ENCODE results near the gene GALNT18.
"Not testable (repeated sequence)": the region's sequence is repeated elsewhere in the genome, so short reads cannot be mapped to it uniquely, and the experiment has no call there.

The GALNT18 gene

DNA sequence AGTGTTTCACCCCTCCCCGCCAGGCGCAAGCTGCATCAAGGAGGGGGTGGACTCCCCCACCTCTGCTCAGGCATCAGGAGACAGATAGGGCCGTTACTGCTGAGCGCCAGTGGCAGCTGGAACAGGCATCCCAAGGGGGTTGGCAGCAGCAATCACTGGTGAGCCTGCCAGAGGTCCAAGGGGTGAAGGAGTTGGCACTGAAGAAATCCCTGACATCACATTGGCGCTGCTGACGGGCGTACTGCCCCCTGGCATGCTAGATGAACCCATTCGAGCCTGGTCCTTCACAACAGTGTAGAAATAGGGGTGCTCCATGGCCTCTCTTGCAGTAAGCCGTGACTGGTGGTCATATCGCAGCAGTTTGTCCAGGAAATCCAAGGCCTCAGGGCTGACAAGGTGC is 270.0 kb downstream of the GALNT18 start:
- not testable (repeated sequence) for H3K9me3 ChIP-seq (ENCODE audit: control insufficient read depth, low read length); H3K27ac ChIP-seq (ENCODE audit: low read depth, low read length, severe bottlenecking); H3K36me3 ChIP-seq (ENCODE audit: control insufficient read depth, insufficient read depth, low read length); H3K4me3 ChIP-seq (ENCODE audit: extremely low read depth, insufficient read depth, low read length, poor library complexity, severe bottlenecking)
- H3K4me1 ChIP-seq (ENCODE audit: control insufficient read depth, insufficient read depth, low read length, poor library complexity, severe bottlenecking): peaks cover 11% of the 10 kb centered on the region
- WGBS, 2 experiments (ENCODE audit: insufficient coverage in 2 of 2): 78 to 81% methylated on average over 5 to 6 of the region's 10 CpGs

GRCh38 chr11:11351042-11351586 is 270.7 kb downstream of the GALNT18 start:
- 95 to 97% methylated on average over 3 to 4 of the region's 4 CpGs for WGBS, 2 experiments (ENCODE audit: insufficient coverage in 2 of 2)
- Histone ChIP-seq H3K9me3 (ENCODE audit: control insufficient read depth, low read length) (no peaks in the 10 kb centered on the region), H3K4me1 (ENCODE audit: control insufficient read depth, insufficient read depth, low read length, poor library complexity, severe bottlenecking) (peaks cover 11% of the 10 kb centered on the region), H3K4me3 (ENCODE audit: extremely low read depth, insufficient read depth, low read length, poor library complexity, severe bottlenecking) (no peak overlapping the region), H3K36me3 (ENCODE audit: control insufficient read depth, insufficient read depth, low read length) (no peaks in the 10 kb centered on the region), H3K27ac (ENCODE audit: low read depth, low read length, severe bottlenecking) (no peak overlapping the region)

DNA sequence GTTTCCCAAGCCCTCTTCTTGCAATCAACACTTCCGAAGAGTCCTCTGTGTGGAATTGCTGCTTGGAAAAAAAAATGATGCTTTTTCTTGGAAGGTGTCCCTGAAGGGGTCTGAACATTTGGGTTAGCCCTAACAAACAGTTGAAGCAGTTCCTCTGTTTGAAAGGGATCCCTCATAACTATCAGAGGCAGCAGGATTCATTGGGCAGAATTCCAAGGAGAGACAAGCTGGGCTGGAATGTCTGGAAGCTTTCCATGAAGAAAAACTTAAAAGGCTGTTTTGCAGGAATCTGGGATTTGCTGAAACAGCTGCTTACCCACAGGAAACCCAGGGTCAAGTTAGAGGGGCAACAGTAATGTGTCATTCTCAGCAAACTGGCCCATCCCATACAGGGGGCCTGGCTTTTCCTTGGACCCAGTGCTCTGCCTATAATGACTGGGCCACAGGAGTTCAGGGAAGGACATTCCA is 271.9 kb downstream of the GALNT18 start:
- Histone ChIP-seq H3K9me3 (ENCODE audit: control insufficient read depth, low read length) (no peaks in the 10 kb centered on the region), H3K27ac (ENCODE audit: low read depth, low read length, severe bottlenecking) (no peak overlapping the region)
- WGBS, 2 experiments (ENCODE audit: insufficient coverage in 2 of 2): 80% methylated on average over 1 of the region's 1 CpG; no CpG with 5 or more reads in 1 of the 2 experiments

DNA sequence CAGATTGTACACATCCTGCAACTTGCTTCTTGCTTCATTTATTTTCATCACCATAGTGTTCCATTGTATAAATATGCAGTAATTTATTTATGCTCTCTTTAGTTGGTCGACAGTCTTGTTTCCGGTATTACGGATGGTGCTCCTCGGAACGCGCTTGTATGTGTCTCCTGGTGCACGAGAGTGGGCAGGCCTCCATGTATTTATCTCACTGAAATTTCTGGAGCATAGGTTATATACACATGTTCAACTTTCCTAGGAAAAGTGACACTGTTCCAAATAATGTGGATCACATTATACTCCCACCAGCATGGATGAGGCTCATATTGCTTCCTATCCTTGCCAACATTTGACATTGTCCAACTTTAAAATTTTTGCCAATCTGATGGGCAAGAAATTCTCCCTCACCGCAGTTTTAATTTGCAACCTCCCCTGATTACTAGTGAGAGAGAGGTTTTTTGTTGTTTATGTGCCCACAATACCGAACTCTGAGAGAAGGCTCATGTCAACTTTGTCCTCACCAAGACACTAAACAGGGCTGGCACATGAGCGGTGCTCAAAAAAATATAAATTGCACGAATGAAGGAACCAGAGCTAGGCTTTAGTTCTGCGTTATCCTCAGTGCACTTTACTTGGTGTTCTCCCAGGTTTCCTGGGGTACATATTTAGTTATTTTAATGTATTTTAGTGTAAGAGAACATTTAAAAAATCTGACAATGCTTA is 272.5 kb downstream of the GALNT18 start:
- H3K36me3 ChIP-seq (ENCODE audit: control insufficient read depth, insufficient read depth, low read length): no peaks in the 10 kb centered on the region
- WGBS, 2 experiments (ENCODE audit: insufficient coverage in 2 of 2): 72 to 100% methylated on average over 2 to 5 of the region's 12 CpGs
- H3K4me1 ChIP-seq (ENCODE audit: control insufficient read depth, insufficient read depth, low read length, poor library complexity, severe bottlenecking): peaks cover 11% of the 10 kb centered on the region
- H3K27ac ChIP-seq (ENCODE audit: low read depth, low read length, severe bottlenecking): no peak overlapping the region
- no peaks in the 10 kb centered on the region for H3K9me3 ChIP-seq (ENCODE audit: control insufficient read depth, low read length)
- no peak overlapping the region for H3K4me3 ChIP-seq (ENCODE audit: extremely low read depth, insufficient read depth, low read length, poor library complexity, severe bottlenecking)

More for the DNA sequence above, 271.9 kb downstream of the GALNT18 start:
- Histone ChIP-seq H3K36me3 (ENCODE audit: control insufficient read depth, insufficient read depth, low read length) (no peaks in the 10 kb centered on the region), H3K4me1 (ENCODE audit: control insufficient read depth, insufficient read depth, low read length, poor library complexity, severe bottlenecking) (peaks cover 11% of the 10 kb centered on the region), H3K4me3 (ENCODE audit: extremely low read depth, insufficient read depth, low read length, poor library complexity, severe bottlenecking) (no peak overlapping the region)

DNA sequence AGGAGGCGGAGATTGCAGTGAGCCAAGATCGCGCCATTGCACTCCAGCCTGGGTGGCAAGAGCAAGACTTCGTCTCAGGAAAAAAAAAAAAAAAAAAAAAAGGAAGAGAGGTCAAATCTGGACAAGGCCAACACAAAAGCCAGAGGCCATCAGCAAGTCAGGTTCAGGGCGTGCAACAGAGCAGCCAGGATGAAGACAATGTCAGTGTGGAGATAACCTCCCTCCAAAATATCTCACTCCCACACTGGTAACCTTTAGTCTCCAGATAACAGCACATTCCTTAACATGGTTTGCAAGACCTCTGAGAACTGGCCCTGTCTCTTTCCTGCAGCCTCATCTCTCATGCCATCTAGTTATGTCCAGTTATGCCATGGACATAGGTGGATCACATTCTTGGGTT is 273.5 kb downstream of the GALNT18 start:
- Histone ChIP-seq H3K27ac (ENCODE audit: low read depth, low read length, severe bottlenecking) (no peak overlapping the region), H3K36me3 (ENCODE audit: control insufficient read depth, insufficient read depth, low read length) (no peaks in the 10 kb centered on the region), H3K4me1 (ENCODE audit: control insufficient read depth, insufficient read depth, low read length, poor library complexity, severe bottlenecking) (peaks cover 11% of the 10 kb centered on the region), H3K9me3 (ENCODE audit: control insufficient read depth, low read length) (no peaks in the 10 kb centered on the region), H3K4me3 (ENCODE audit: extremely low read depth, insufficient read depth, low read length, poor library complexity, severe bottlenecking) (no peak overlapping the region)
- WGBS, 2 experiments (ENCODE audit: insufficient coverage in 2 of 2): 88 to 93% methylated on average over 3 to 4 of the region's 5 CpGs

DNA sequence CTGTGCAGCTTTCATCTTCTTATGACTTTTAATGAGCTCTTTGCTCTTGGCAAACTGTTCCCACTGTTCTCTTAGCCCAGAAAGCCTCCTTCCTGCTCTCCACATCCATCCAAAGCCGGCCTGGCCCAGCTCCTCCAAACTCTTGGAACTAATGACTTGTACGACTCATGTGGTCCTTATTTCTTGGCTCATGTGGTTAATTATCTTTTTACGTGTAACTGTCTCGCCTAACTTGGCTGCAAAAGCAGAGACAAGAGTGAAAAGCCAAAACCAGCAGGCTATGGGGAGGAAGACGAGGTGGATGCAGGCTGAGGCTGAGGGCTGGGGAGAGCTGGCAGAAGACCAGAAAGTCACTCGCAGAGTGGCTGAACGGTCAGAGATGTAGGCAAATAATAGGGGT is 274.2 kb downstream of the GALNT18 start:
- no peak overlapping the region for H3K4me3 ChIP-seq (ENCODE audit: extremely low read depth, insufficient read depth, low read length, poor library complexity, severe bottlenecking)
- H3K4me1 ChIP-seq (ENCODE audit: control insufficient read depth, insufficient read depth, low read length, poor library complexity, severe bottlenecking): peaks cover 11% of the 10 kb centered on the region
- 95 to 100% methylated on average over 4 to 7 of the region's 7 CpGs for WGBS, 2 experiments (ENCODE audit: insufficient coverage in 2 of 2)
- H3K27ac ChIP-seq (ENCODE audit: low read depth, low read length, severe bottlenecking): no peak overlapping the region
- H3K9me3 ChIP-seq (ENCODE audit: control insufficient read depth, low read length): no peaks in the 10 kb centered on the region
- H3K36me3 ChIP-seq (ENCODE audit: control insufficient read depth, insufficient read depth, low read length): no peaks in the 10 kb centered on the region

- H3K4me1 ChIP-seq (ENCODE audit: control insufficient read depth, insufficient read depth, low read length, poor library complexity, severe bottlenecking): peaks cover 11% of the 10 kb centered on the region
- H3K9me3 ChIP-seq (ENCODE audit: control insufficient read depth, low read length): no peaks in the 10 kb centered on the region
- H3K27ac ChIP-seq (ENCODE audit: low read depth, low read length, severe bottlenecking): no peak overlapping the region
- WGBS, 2 experiments (ENCODE audit: insufficient coverage in 2 of 2): 86 to 100% methylated on average over 3 to 4 of the region's 4 CpGs
- H3K36me3 ChIP-seq (ENCODE audit: control insufficient read depth, insufficient read depth, low read length): no peaks in the 10 kb centered on the region
- no peak overlapping the region for H3K4me3 ChIP-seq (ENCODE audit: extremely low read depth, insufficient read depth, low read length, poor library complexity, severe bottlenecking)
Observed at GRCh38 chr11:11346303-11346702, 275.5 kb downstream of the GALNT18 start.

- WGBS, 2 experiments (ENCODE audit: insufficient coverage in 2 of 2): 67 to 100% methylated on average over 1 of the region's 1 CpG
- Histone ChIP-seq H3K9me3 (ENCODE audit: control insufficient read depth, low read length) (no peaks in the 10 kb centered on the region), H3K4me3 (ENCODE audit: extremely low read depth, insufficient read depth, low read length, poor library complexity, severe bottlenecking) (no peak overlapping the region), H3K27ac (ENCODE audit: low read depth, low read length, severe bottlenecking) (no peak overlapping the region), H3K4me1 (ENCODE audit: control insufficient read depth, insufficient read depth, low read length, poor library complexity, severe bottlenecking) (peaks cover 5% of the 10 kb centered on the region), H3K36me3 (ENCODE audit: control insufficient read depth, insufficient read depth, low read length) (no peaks in the 10 kb centered on the region)
Observed at GRCh38 chr11:11345099-11345498, 276.7 kb downstream of the GALNT18 start.

- H3K4me1 ChIP-seq (ENCODE audit: control insufficient read depth, insufficient read depth, low read length, poor library complexity, severe bottlenecking): no peaks in the 10 kb centered on the region
- no peaks in the 10 kb centered on the region for H3K9me3 ChIP-seq (ENCODE audit: control insufficient read depth, low read length)
- H3K4me3 ChIP-seq (ENCODE audit: extremely low read depth, insufficient read depth, low read length, poor library complexity, severe bottlenecking): no peak overlapping the region
- WGBS, 2 experiments (ENCODE audit: insufficient coverage in 2 of 2): 92 to 100% methylated on average over 3 of the region's 3 CpGs
- no peak overlapping the region for H3K27ac ChIP-seq (ENCODE audit: low read depth, low read length, severe bottlenecking)
- H3K36me3 ChIP-seq (ENCODE audit: control insufficient read depth, insufficient read depth, low read length): no peaks in the 10 kb centered on the region
Observed at GRCh38 chr11:11344045-11344444, 277.8 kb downstream of the GALNT18 start.

- H3K36me3 ChIP-seq (ENCODE audit: control insufficient read depth, insufficient read depth, low read length): no peaks in the 10 kb centered on the region
- WGBS, 2 experiments (ENCODE audit: insufficient coverage in 2 of 2): 91 to 100% methylated on average over 1 of the region's 1 CpG
- no peaks in the 10 kb centered on the region for H3K9me3 ChIP-seq (ENCODE audit: control insufficient read depth, low read length)
- H3K4me3 ChIP-seq (ENCODE audit: extremely low read depth, insufficient read depth, low read length, poor library complexity, severe bottlenecking): no peak overlapping the region
- no peak overlapping the region for H3K27ac ChIP-seq (ENCODE audit: low read depth, low read length, severe bottlenecking)
- H3K4me1 ChIP-seq (ENCODE audit: control insufficient read depth, insufficient read depth, low read length, poor library complexity, severe bottlenecking): peaks cover 8% of the 10 kb centered on the region
Observed at GRCh38 chr11:11338304-11338703, 283.5 kb downstream of the GALNT18 start.

GRCh38 chr11:11336664-11337063 is 285.1 kb downstream of the GALNT18 start:
- 100% methylated on average over 1 to 3 of the region's 4 CpGs for WGBS, 2 experiments (ENCODE audit: insufficient coverage in 2 of 2)

More at GRCh38 chr11:11336664-11337063, 285.1 kb downstream of the GALNT18 start:
- H3K4me1 ChIP-seq (ENCODE audit: control insufficient read depth, insufficient read depth, low read length, poor library complexity, severe bottlenecking): peaks cover 8% of the 10 kb centered on the region
- no peak overlapping the region for H3K27ac ChIP-seq (ENCODE audit: low read depth, low read length, severe bottlenecking)
- H3K36me3 ChIP-seq (ENCODE audit: control insufficient read depth, insufficient read depth, low read length): no peaks in the 10 kb centered on the region
- no peaks in the 10 kb centered on the region for H3K9me3 ChIP-seq (ENCODE audit: control insufficient read depth, low read length)
- H3K4me3 ChIP-seq (ENCODE audit: extremely low read depth, insufficient read depth, low read length, poor library complexity, severe bottlenecking): no peak overlapping the region
